ENCODE results near the gene TBXAS1. TPM values are rescaled to one million over a fixed set of nuclear protein-coding genes. Genes with fewer than 3 reads are reported as not detected.

The TBXAS1 gene
- polyA plus RNA-seq, 2 donors: 5.9 to 10.7 TPM

GRCh38 chr7:139947021-139947420 lies 118.0 kb downstream of the TBXAS1 start:
- no peaks in the 10 kb centered on the region for H3K27me3 ChIP-seq (ENCODE audit: control insufficient read depth in 1 of 2, insufficient read depth in 2 of 2, low read length in 2 of 2)
- H3K9me3 ChIP-seq (ENCODE audit: control insufficient read depth in 2 of 2, insufficient read depth in 1 of 2, low read depth in 1 of 2, low read length in 1 of 2): peaks cover 0 to 2% of the 10 kb centered on the region in 2 donors
- no peaks in the 10 kb centered on the region for H3K36me3 ChIP-seq (ENCODE audit: control insufficient read depth in 2 of 2, insufficient read depth in 2 of 2, low read length in 1 of 2)
- no peaks in the 10 kb centered on the region for H3K4me1 ChIP-seq (ENCODE audit: control insufficient read depth in 2 of 2, insufficient read depth in 2 of 2, low read length in 1 of 2)
- 88 to 93% methylated on average over 3 of the region's 3 CpGs for WGBS, 2 donors
- H3K27ac ChIP-seq (ENCODE audit: low read depth in 2 of 2, low read length in 1 of 2): no peak overlapping the region
- no peak overlapping the region for H3K4me3 ChIP-seq (ENCODE audit: low read depth in 1 of 2, low read length in 2 of 2)

- Histone ChIP-seq H3K27ac (ENCODE audit: low read depth in 2 of 2, low read length in 1 of 2) (no peak overlapping the region), H3K36me3 (ENCODE audit: control insufficient read depth in 2 of 2, insufficient read depth in 2 of 2, low read length in 1 of 2) (no peaks in the 10 kb centered on the region), H3K9me3 (ENCODE audit: control insufficient read depth in 2 of 2, insufficient read depth in 1 of 2, low read depth in 1 of 2, low read length in 1 of 2) (peaks cover 0 to 2% of the 10 kb centered on the region in 2 donors), H3K4me3 (ENCODE audit: low read depth in 1 of 2, low read length in 2 of 2) (no peak overlapping the region), H3K27me3 (ENCODE audit: control insufficient read depth in 1 of 2, insufficient read depth in 2 of 2, low read length in 2 of 2) (no peaks in the 10 kb centered on the region), H3K4me1 (ENCODE audit: control insufficient read depth in 2 of 2, insufficient read depth in 2 of 2, low read length in 1 of 2) (no peaks in the 10 kb centered on the region)
- WGBS, 2 donors: 91 to 93% methylated on average over 2 of the region's 2 CpGs
Observed at GRCh38 chr7:139948167-139948566, 119.1 kb downstream of the TBXAS1 start.

GRCh38 chr7:139948587-139949335 lies 119.7 kb downstream of the TBXAS1 start:
- no peak overlapping the region for H3K27ac ChIP-seq (ENCODE audit: low read depth in 2 of 2, low read length in 1 of 2)
- H3K4me3 ChIP-seq (ENCODE audit: low read depth in 1 of 2, low read length in 2 of 2): no peak overlapping the region
- H3K27me3 ChIP-seq (ENCODE audit: control insufficient read depth in 1 of 2, insufficient read depth in 2 of 2, low read length in 2 of 2): no peaks in the 10 kb centered on the region
- peaks cover 0 to 2% of the 10 kb centered on the region in 2 donors for H3K9me3 ChIP-seq (ENCODE audit: control insufficient read depth in 2 of 2, insufficient read depth in 1 of 2, low read depth in 1 of 2, low read length in 1 of 2)
- 79 to 82% methylated on average over 10 of the region's 10 CpGs for WGBS, 2 donors
- no peaks in the 10 kb centered on the region for H3K4me1 ChIP-seq (ENCODE audit: control insufficient read depth in 2 of 2, insufficient read depth in 2 of 2, low read length in 1 of 2)
- no peaks in the 10 kb centered on the region for H3K36me3 ChIP-seq (ENCODE audit: control insufficient read depth in 2 of 2, insufficient read depth in 2 of 2, low read length in 1 of 2)

- H3K27me3 ChIP-seq (ENCODE audit: control insufficient read depth in 1 of 2, insufficient read depth in 2 of 2, low read length in 2 of 2): no peaks in the 10 kb centered on the region
- H3K9me3 ChIP-seq (ENCODE audit: control insufficient read depth in 2 of 2, insufficient read depth in 1 of 2, low read depth in 1 of 2, low read length in 1 of 2): peaks cover 0 to 2% of the 10 kb centered on the region in 2 donors
- H3K4me1 ChIP-seq (ENCODE audit: control insufficient read depth in 2 of 2, insufficient read depth in 2 of 2, low read length in 1 of 2): no peaks in the 10 kb centered on the region
- WGBS, 2 donors: 90 to 94% methylated on average over 3 of the region's 3 CpGs
- no peak overlapping the region for H3K27ac ChIP-seq (ENCODE audit: low read depth in 2 of 2, low read length in 1 of 2)
- no peak overlapping the region for H3K4me3 ChIP-seq (ENCODE audit: low read depth in 1 of 2, low read length in 2 of 2)
- no peaks in the 10 kb centered on the region for H3K36me3 ChIP-seq (ENCODE audit: control insufficient read depth in 2 of 2, insufficient read depth in 2 of 2, low read length in 1 of 2)
Observed at GRCh38 chr7:139949629-139950028, 120.6 kb downstream of the TBXAS1 start.

GRCh38 chr7:139950881-139951525 lies 121.9 kb downstream of the TBXAS1 start:
- Histone ChIP-seq H3K4me3 (ENCODE audit: low read depth in 1 of 2, low read length in 2 of 2) (no peak overlapping the region), H3K27ac (ENCODE audit: low read depth in 2 of 2, low read length in 1 of 2) (no peak overlapping the region), H3K9me3 (ENCODE audit: control insufficient read depth in 2 of 2, insufficient read depth in 1 of 2, low read depth in 1 of 2, low read length in 1 of 2) (no peaks in the 10 kb centered on the region), H3K36me3 (ENCODE audit: control insufficient read depth in 2 of 2, insufficient read depth in 2 of 2, low read length in 1 of 2) (no peaks in the 10 kb centered on the region), H3K4me1 (ENCODE audit: control insufficient read depth in 2 of 2, insufficient read depth in 2 of 2, low read length in 1 of 2) (no peaks in the 10 kb centered on the region), H3K27me3 (ENCODE audit: control insufficient read depth in 1 of 2, insufficient read depth in 2 of 2, low read length in 2 of 2) (no peaks in the 10 kb centered on the region)
- WGBS, 2 donors: 71 to 77% methylated on average over 10 of the region's 10 CpGs

GRCh38 chr7:139953229-139953628 lies 124.2 kb downstream of the TBXAS1 start:
- no peaks in the 10 kb centered on the region for H3K27me3 ChIP-seq (ENCODE audit: control insufficient read depth in 1 of 2, insufficient read depth in 2 of 2, low read length in 2 of 2)
- H3K27ac ChIP-seq (ENCODE audit: low read depth in 2 of 2, low read length in 1 of 2): no peak overlapping the region
- H3K36me3 ChIP-seq (ENCODE audit: control insufficient read depth in 2 of 2, insufficient read depth in 2 of 2, low read length in 1 of 2): no peaks in the 10 kb centered on the region
- no peaks in the 10 kb centered on the region for H3K9me3 ChIP-seq (ENCODE audit: control insufficient read depth in 2 of 2, insufficient read depth in 1 of 2, low read depth in 1 of 2, low read length in 1 of 2)
- 83 to 86% methylated on average over 7 of the region's 7 CpGs for WGBS, 2 donors
- H3K4me1 ChIP-seq (ENCODE audit: control insufficient read depth in 2 of 2, insufficient read depth in 2 of 2, low read length in 1 of 2): no peaks in the 10 kb centered on the region
- H3K4me3 ChIP-seq (ENCODE audit: low read depth in 1 of 2, low read length in 2 of 2): no peak overlapping the region

GRCh38 chr7:139955109-139955820 lies 126.2 kb downstream of the TBXAS1 start:
- 87 to 90% methylated on average over 17 of the region's 17 CpGs for WGBS, 2 donors
- H3K27ac ChIP-seq (ENCODE audit: low read depth in 2 of 2, low read length in 1 of 2): no peak overlapping the region
- H3K9me3 ChIP-seq (ENCODE audit: control insufficient read depth in 2 of 2, insufficient read depth in 1 of 2, low read depth in 1 of 2, low read length in 1 of 2): no peaks in the 10 kb centered on the region
- H3K36me3 ChIP-seq (ENCODE audit: control insufficient read depth in 2 of 2, insufficient read depth in 2 of 2, low read length in 1 of 2): no peaks in the 10 kb centered on the region
- no peaks in the 10 kb centered on the region for H3K4me1 ChIP-seq (ENCODE audit: control insufficient read depth in 2 of 2, insufficient read depth in 2 of 2, low read length in 1 of 2)
- no peak overlapping the region for H3K4me3 ChIP-seq (ENCODE audit: low read depth in 1 of 2, low read length in 2 of 2)
- H3K27me3 ChIP-seq (ENCODE audit: control insufficient read depth in 1 of 2, insufficient read depth in 2 of 2, low read length in 2 of 2): no peaks in the 10 kb centered on the region

GRCh38 chr7:139958599-139959284 lies 129.7 kb downstream of the TBXAS1 start:
- no peak overlapping the region for H3K4me3 ChIP-seq (ENCODE audit: low read depth in 1 of 2, low read length in 2 of 2)
- H3K4me1 ChIP-seq (ENCODE audit: control insufficient read depth in 2 of 2, insufficient read depth in 2 of 2, low read length in 1 of 2): no peaks in the 10 kb centered on the region
- H3K36me3 ChIP-seq (ENCODE audit: control insufficient read depth in 2 of 2, insufficient read depth in 2 of 2, low read length in 1 of 2): no peaks in the 10 kb centered on the region
- H3K27me3 ChIP-seq (ENCODE audit: control insufficient read depth in 1 of 2, insufficient read depth in 2 of 2, low read length in 2 of 2): no peaks in the 10 kb centered on the region
- no peaks in the 10 kb centered on the region for H3K9me3 ChIP-seq (ENCODE audit: control insufficient read depth in 2 of 2, insufficient read depth in 1 of 2, low read depth in 1 of 2, low read length in 1 of 2)
- H3K27ac ChIP-seq (ENCODE audit: low read depth in 2 of 2, low read length in 1 of 2): no peak overlapping the region
- 89 to 90% methylated on average over 14 of the region's 14 CpGs for WGBS, 2 donors

GRCh38 chr7:139959285-139959628 lies 130.2 kb downstream of the TBXAS1 start:
- no peak overlapping the region for H3K27ac ChIP-seq (ENCODE audit: low read depth in 2 of 2, low read length in 1 of 2)
- H3K4me1 ChIP-seq (ENCODE audit: control insufficient read depth in 2 of 2, insufficient read depth in 2 of 2, low read length in 1 of 2): no peaks in the 10 kb centered on the region
- H3K27me3 ChIP-seq (ENCODE audit: control insufficient read depth in 1 of 2, insufficient read depth in 2 of 2, low read length in 2 of 2): no peaks in the 10 kb centered on the region
- WGBS, 2 donors: 56 to 59% methylated on average over 6 of the region's 6 CpGs
- H3K36me3 ChIP-seq (ENCODE audit: control insufficient read depth in 2 of 2, insufficient read depth in 2 of 2, low read length in 1 of 2): no peaks in the 10 kb centered on the region
- H3K9me3 ChIP-seq (ENCODE audit: control insufficient read depth in 2 of 2, insufficient read depth in 1 of 2, low read depth in 1 of 2, low read length in 1 of 2): no peaks in the 10 kb centered on the region
- H3K4me3 ChIP-seq (ENCODE audit: low read depth in 1 of 2, low read length in 2 of 2): no peak overlapping the region
